Islet of Langerhans (tissue), 1 donor: ENCODE results near the gene GMDS.
"Not testable (repeated sequence)": the region's sequence is repeated elsewhere in the genome, so short reads cannot be mapped to it uniquely, and the experiment has no call there.

Experiments used
- FAIRE-seq: peaks from one replicate; lab custom pipeline; 2011; peaks lifted over from hg19 to GRCh38; lab: Jason Lieb, UNC

GMDS gene

GRCh38 chr6:1708122-1708521 is 537.3 kb downstream of the GMDS start:
- FAIRE-seq = no peak

- FAIRE-seq = no peak
These were observed 539.8 kb downstream of the GMDS start for GRCh38 chr6:1705630-1706029.

GRCh38 chr6:1705183-1705582 is 540.2 kb downstream of the GMDS start:
- FAIRE-seq = no peak

- no peak for FAIRE-seq
These were observed 540.7 kb downstream of the GMDS start for GRCh38 chr6:1704711-1705110.

- FAIRE-seq = no peak
These were observed 541.5 kb downstream of the GMDS start for GRCh38 chr6:1703923-1704322.

GRCh38 chr6:1703091-1703855 is 542.1 kb downstream of the GMDS start:
- no peak for FAIRE-seq

- no peak for FAIRE-seq
These were observed 542.8 kb downstream of the GMDS start for GRCh38 chr6:1702580-1703051.

GRCh38 chr6:1701668-1702353 is 543.6 kb downstream of the GMDS start:
- no peak for FAIRE-seq

GRCh38 chr6:1700278-1700967 is 545.0 kb downstream of the GMDS start:
- no peak for FAIRE-seq

GRCh38 chr6:1698527-1698926 is 546.9 kb downstream of the GMDS start:
- no peak for FAIRE-seq

GRCh38 chr6:1697688-1698351 is 547.6 kb downstream of the GMDS start:
- no peak for FAIRE-seq

- FAIRE-seq = no peak
These were observed 548.9 kb downstream of the GMDS start for GRCh38 chr6:1696463-1696850.

GRCh38 chr6:1695546-1696462 is 549.6 kb downstream of the GMDS start:
- FAIRE-seq = no peak

- FAIRE-seq = not testable (repeated sequence)
These were observed 553.6 kb downstream of the GMDS start for GRCh38 chr6:1691828-1692227.

GRCh38 chr6:1690656-1691055 is 554.7 kb downstream of the GMDS start:
- FAIRE-seq = not testable (repeated sequence)

GRCh38 chr6:1689141-1689540 is 556.3 kb downstream of the GMDS start:
- FAIRE-seq = no peak

- FAIRE-seq = no peak
These were observed 557.0 kb downstream of the GMDS start for GRCh38 chr6:1688396-1688795.

- FAIRE-seq = no peak
These were observed 558.0 kb downstream of the GMDS start for GRCh38 chr6:1687402-1687801.

GRCh38 chr6:1686117-1687098 is 559.0 kb downstream of the GMDS start:
- FAIRE-seq = no peak

GRCh38 chr6:1679688-1680068 is 565.7 kb downstream of the GMDS start:
- FAIRE-seq = no peak
